ENCODE measurements around the gene TNNI3K. TPM values are rescaled to one million over a fixed set of nuclear protein-coding genes. Genes with fewer than 3 reads are reported as not detected.

TNNI3K gene
- total RNA-seq, 6 experiments from 2014 or later = 1.0 TPM; not detected in 5

GRCh38 chr1:74548961-74549750, 314.0 kb downstream of the TNNI3K start:
- Histone ChIP-seq H3K9me3 (no peaks in the 10 kb centered on the region), H3K4me3 (no peak overlapping the region), H3K36me3 (no peaks in the 10 kb centered on the region), H3K27ac (no peak overlapping the region), H3K4me1 (no peaks in the 10 kb centered on the region), H3K27me3 (no peaks in the 10 kb centered on the region)
- DNase-seq = no peak
- intact Hi-C loops (cut with DNase I) = no loop called here
- WGBS (ENCODE audit: insufficient coverage, low coverage, low lambda C conversion rate, missing lambda C conversion rate) = 55% methylated on average over 4 of the region's 4 CpGs
- ATAC-seq = no peak
- TF ChIP-seq, protein P1, sequence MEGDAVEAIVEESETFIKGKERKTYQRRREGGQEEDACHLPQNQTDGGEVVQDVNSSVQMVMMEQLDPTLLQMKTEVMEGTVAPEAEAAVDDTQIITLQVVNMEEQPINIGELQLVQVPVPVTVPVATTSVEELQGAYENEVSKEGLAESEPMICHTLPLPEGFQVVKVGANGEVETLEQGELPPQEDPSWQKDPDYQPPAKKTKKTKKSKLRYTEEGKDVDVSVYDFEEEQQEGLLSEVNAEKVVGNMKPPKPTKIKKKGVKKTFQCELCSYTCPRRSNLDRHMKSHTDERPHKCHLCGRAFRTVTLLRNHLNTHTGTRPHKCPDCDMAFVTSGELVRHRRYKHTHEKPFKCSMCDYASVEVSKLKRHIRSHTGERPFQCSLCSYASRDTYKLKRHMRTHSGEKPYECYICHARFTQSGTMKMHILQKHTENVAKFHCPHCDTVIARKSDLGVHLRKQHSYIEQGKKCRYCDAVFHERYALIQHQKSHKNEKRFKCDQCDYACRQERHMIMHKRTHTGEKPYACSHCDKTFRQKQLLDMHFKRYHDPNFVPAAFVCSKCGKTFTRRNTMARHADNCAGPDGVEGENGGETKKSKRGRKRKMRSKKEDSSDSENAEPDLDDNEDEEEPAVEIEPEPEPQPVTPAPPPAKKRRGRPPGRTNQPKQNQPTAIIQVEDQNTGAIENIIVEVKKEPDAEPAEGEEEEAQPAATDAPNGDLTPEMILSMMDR (IDR thresholded peaks at IDR 0.05) = no peak
- no peak for TF ChIP-seq POLR2A (IDR thresholded peaks at IDR 0.05)

DNA sequence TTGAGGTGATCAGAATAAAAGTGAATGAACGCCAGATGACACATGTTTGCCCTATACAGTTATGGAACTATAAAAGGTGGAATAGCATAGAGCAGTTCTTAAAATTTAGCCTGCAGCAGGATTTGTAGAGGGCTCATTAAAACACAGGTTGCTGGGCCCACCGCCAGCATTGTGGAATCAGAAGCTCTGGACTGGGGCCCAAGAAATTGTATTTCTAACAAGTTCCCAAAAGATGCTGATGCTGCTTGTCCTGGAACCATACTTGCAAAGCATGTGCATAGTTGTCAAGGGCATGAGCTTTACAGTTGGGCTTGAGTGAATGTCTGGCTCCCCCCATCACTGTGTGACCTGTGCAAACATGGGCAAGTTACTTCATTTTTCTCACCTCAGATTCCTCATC, 314.7 kb downstream of the TNNI3K start:
- Histone ChIP-seq H3K27me3 (no peaks in the 10 kb centered on the region), H3K27ac (no peak overlapping the region), H3K4me3 (no peak overlapping the region), H3K36me3 (no peaks in the 10 kb centered on the region), H3K4me1 (no peaks in the 10 kb centered on the region), H3K9me3 (no peaks in the 10 kb centered on the region)
- DNase-seq = no peak
- no peak for ATAC-seq
- WGBS (ENCODE audit: insufficient coverage, low coverage, low lambda C conversion rate, missing lambda C conversion rate) = 82% methylated on average over 2 of the region's 2 CpGs
- TF ChIP-seq, protein P1 (IDR thresholded peaks at IDR 0.05) = no peak
- no peak for TF ChIP-seq POLR2A (IDR thresholded peaks at IDR 0.05)
- intact Hi-C loops (cut with DNase I) = no loop called here

GRCh38 chr1:74570797-74571492, 335.8 kb downstream of the TNNI3K start:
- no peak for TF ChIP-seq POLR2A (IDR thresholded peaks at IDR 0.05)
- TF ChIP-seq, protein P1 (IDR thresholded peaks at IDR 0.05) = no peak
- no peak for DNase-seq
- Histone ChIP-seq H3K4me3 (no peak overlapping the region), H3K4me1 (no peaks in the 10 kb centered on the region), H3K27me3 (no peaks in the 10 kb centered on the region), H3K9me3 (no peaks in the 10 kb centered on the region), H3K27ac (no peak overlapping the region), H3K36me3 (no peaks in the 10 kb centered on the region)
- intact Hi-C loops (cut with DNase I) = no loop called here
- 37% methylated on average over 11 of the region's 14 CpGs for WGBS (ENCODE audit: insufficient coverage, low coverage, low lambda C conversion rate, missing lambda C conversion rate)
- no peak for ATAC-seq

- Histone ChIP-seq H3K9me3 (no peaks in the 10 kb centered on the region), H3K4me1 (no peaks in the 10 kb centered on the region), H3K4me3 (no peak overlapping the region), H3K36me3 (no peaks in the 10 kb centered on the region), H3K27ac (no peak overlapping the region), H3K27me3 (no peaks in the 10 kb centered on the region)
- ATAC-seq (no peak), DNase-seq (no peak)
- 45% methylated on average over 8 of the region's 8 CpGs for WGBS (ENCODE audit: insufficient coverage, low coverage, low lambda C conversion rate, missing lambda C conversion rate)
- TF ChIP-seq POLR2A (IDR thresholded peaks at IDR 0.05) = no peak
- TF ChIP-seq, protein P1 (IDR thresholded peaks at IDR 0.05) = no peak
- intact Hi-C loops (cut with DNase I) = no loop called here
These were observed 336.3 kb downstream of the TNNI3K start for GRCh38 chr1:74571493-74571800.

All from right lobe of liver (tissue), 6 donors.